Measurements from ENCODE around the gene LSM3. TPM values are rescaled to one million over a fixed set of nuclear protein-coding genes. Genes with fewer than 3 reads are reported as not detected.

The LSM3 gene
- total RNA-seq, 1 experiment from 2014 or later, result 17.7 TPM

GRCh38 chr3:14133876-14134275 is 44.7 kb upstream of the LSM3 start:
- H3K36me3 Mint-ChIP-seq (ENCODE audit: insufficient read depth, unreplicated experiment), result peaks cover 53% of the 10 kb centered on the region
- H3K4me1 Mint-ChIP-seq (ENCODE audit: low read depth, unreplicated experiment), result no peaks in the 10 kb centered on the region
- CTCF ChIA-PET, result interaction anchor here (1.3 kb wide), 1 partner anchor 9 kb away, joined by 4 read pairs; the partner anchor contains the start of genes CHCHD4 and TMEM43
- H3K27me3 Mint-ChIP-seq (ENCODE audit: unreplicated experiment), result no peaks in the 10 kb centered on the region
- no peak for TF ChIP-seq CTCF (IDR thresholded peaks at IDR 0.05; ENCODE audit: unreplicated experiment)
- no peaks in the 10 kb centered on the region for H3K9me3 Mint-ChIP-seq (ENCODE audit: low read depth, unreplicated experiment)
- H3K4me3 Mint-ChIP-seq (ENCODE audit: low read depth, unreplicated experiment), result no peak overlapping the region
- DNase-seq, result no peak
- H3K27ac Mint-ChIP-seq (ENCODE audit: unreplicated experiment), result no peak overlapping the region
- BruUV-seq (replicated peaks), result no TSS peak
- intact Hi-C loops (cut with micrococcal nuclease; ENCODE audit: unreplicated experiment), result no loop called here

- Mint-ChIP-seq H3K4me3 (ENCODE audit: low read depth, unreplicated experiment) (no peak overlapping the region), H3K36me3 (ENCODE audit: insufficient read depth, unreplicated experiment) (peaks cover 57% of the 10 kb centered on the region), H3K27ac (ENCODE audit: unreplicated experiment) (no peak overlapping the region), H3K27me3 (ENCODE audit: unreplicated experiment) (no peaks in the 10 kb centered on the region), H3K4me1 (ENCODE audit: low read depth, unreplicated experiment) (no peaks in the 10 kb centered on the region), H3K9me3 (ENCODE audit: low read depth, unreplicated experiment) (no peaks in the 10 kb centered on the region)
- TF ChIP-seq CTCF (IDR thresholded peaks at IDR 0.05; ENCODE audit: unreplicated experiment), result no peak
- no peak for DNase-seq
- BruUV-seq (replicated peaks), result no TSS peak
- intact Hi-C loops (cut with micrococcal nuclease; ENCODE audit: unreplicated experiment), result no loop called here
- CTCF ChIA-PET, result interaction anchor here (0.9 to 1.3 kb wide), 2 partner anchors 9 to 10 kb away, joined by 3 to 4 read pairs; partner anchors contain the start of genes CHCHD4 and TMEM43
Measured at GRCh38 chr3:14134291-14134690, 44.3 kb upstream of the LSM3 start.

GRCh38 chr3:14135581-14135980 is 43.0 kb upstream of the LSM3 start:
- Mint-ChIP-seq H3K4me3 (ENCODE audit: low read depth, unreplicated experiment) (no peak overlapping the region), H3K36me3 (ENCODE audit: insufficient read depth, unreplicated experiment) (peaks cover 54% of the 10 kb centered on the region), H3K4me1 (ENCODE audit: low read depth, unreplicated experiment) (no peaks in the 10 kb centered on the region), H3K9me3 (ENCODE audit: low read depth, unreplicated experiment) (no peaks in the 10 kb centered on the region), H3K27ac (ENCODE audit: unreplicated experiment) (no peak overlapping the region), H3K27me3 (ENCODE audit: unreplicated experiment) (no peaks in the 10 kb centered on the region)
- BruUV-seq (replicated peaks), result no TSS peak
- intact Hi-C loops (cut with micrococcal nuclease; ENCODE audit: unreplicated experiment), result no loop called here
- CTCF ChIA-PET, result no interaction called here
- no peak for TF ChIP-seq CTCF (IDR thresholded peaks at IDR 0.05; ENCODE audit: unreplicated experiment)
- DNase-seq, result no peak

GRCh38 chr3:14137004-14137403 is 41.6 kb upstream of the LSM3 start:
- TF ChIP-seq CTCF (IDR thresholded peaks at IDR 0.05; ENCODE audit: unreplicated experiment), result no peak
- CTCF ChIA-PET, result no interaction called here
- BruUV-seq (replicated peaks), result no TSS peak
- Mint-ChIP-seq H3K27me3 (ENCODE audit: unreplicated experiment) (no peaks in the 10 kb centered on the region), H3K4me1 (ENCODE audit: low read depth, unreplicated experiment) (no peaks in the 10 kb centered on the region), H3K36me3 (ENCODE audit: insufficient read depth, unreplicated experiment) (peaks cover 51% of the 10 kb centered on the region), H3K27ac (ENCODE audit: unreplicated experiment) (no peak overlapping the region), H3K4me3 (ENCODE audit: low read depth, unreplicated experiment) (no peak overlapping the region), H3K9me3 (ENCODE audit: low read depth, unreplicated experiment) (no peaks in the 10 kb centered on the region)
- intact Hi-C loops (cut with micrococcal nuclease; ENCODE audit: unreplicated experiment), result no loop called here
- peak; percentile 33 for DNase-seq

Measured in Calu3 (cell line).